Caki2 (cell line): ENCODE results near the gene CEP170B. TPM values are rescaled to one million over a fixed set of nuclear protein-coding genes. Genes with fewer than 3 reads are reported as not detected.

Experiments used
- DNase-seq: peaks from one replicate; pipeline ENCODE4 v3.0.0-alpha.2; 2015; ENCODE audit warnings: low read depth
- in situ Hi-C: cut with HindIII; loops from 2 replicates; pipeline ENCODE4 v1.10.0; 2016; ENCODE audit warnings: low sequenced_read_pairs, low pct_unique_long_range_greater_than_20kb, mixed read lengths
- total RNA-seq: library from RNA; depleted of rRNA; stranded (reverse); fragments of >200 nt; shearing (Covaris generic); gene quantifications from 2 replicates; pipeline ENCODE4 v1.2.3, GENCODE V29; 2014; ENCODE audit warnings: low replicate concordance

CEP170B gene
- total RNA-seq, 1 experiment from 2014 or later, result 9.8 TPM

DNA sequence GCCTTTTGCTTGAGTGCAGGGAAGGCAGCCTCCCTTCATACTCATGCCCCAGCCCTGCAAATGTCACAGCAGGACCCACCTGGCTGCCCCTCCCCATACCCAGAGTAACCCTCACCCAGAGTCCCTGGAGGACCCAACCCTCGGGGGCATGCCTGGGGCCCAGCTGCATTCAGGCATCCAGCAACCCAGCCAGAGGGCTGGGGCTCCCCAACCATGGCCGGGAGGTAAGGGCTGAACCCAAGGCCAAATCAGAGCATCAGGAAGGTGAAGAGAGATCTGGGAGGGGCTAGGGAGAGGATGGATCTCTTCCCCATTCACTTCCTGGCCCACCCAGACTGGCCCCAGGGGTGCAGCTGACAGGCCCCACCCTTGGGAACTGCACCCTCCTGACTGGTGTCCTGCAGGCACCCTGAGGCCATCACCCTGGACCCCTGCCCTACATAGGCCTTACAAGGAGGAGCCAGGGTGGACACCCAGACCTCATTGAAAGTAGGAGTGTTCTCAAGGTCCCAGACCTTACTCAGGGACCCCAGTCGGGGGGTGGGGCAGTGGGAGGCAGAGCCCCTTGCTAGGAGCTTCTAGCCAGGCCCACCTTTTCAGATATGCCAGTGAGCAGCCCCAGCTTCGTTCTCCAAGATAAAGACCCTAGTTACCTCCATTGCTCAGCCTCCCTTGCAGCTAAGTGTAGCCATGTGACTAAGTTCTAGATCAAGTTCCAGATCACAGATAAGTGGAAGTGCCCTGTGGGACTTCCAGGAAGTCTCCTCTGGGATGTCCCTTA is 58.8 kb downstream of the CEP170B start:
- no peak for DNase-seq
- in situ Hi-C loops, result no loop called here

DNA sequence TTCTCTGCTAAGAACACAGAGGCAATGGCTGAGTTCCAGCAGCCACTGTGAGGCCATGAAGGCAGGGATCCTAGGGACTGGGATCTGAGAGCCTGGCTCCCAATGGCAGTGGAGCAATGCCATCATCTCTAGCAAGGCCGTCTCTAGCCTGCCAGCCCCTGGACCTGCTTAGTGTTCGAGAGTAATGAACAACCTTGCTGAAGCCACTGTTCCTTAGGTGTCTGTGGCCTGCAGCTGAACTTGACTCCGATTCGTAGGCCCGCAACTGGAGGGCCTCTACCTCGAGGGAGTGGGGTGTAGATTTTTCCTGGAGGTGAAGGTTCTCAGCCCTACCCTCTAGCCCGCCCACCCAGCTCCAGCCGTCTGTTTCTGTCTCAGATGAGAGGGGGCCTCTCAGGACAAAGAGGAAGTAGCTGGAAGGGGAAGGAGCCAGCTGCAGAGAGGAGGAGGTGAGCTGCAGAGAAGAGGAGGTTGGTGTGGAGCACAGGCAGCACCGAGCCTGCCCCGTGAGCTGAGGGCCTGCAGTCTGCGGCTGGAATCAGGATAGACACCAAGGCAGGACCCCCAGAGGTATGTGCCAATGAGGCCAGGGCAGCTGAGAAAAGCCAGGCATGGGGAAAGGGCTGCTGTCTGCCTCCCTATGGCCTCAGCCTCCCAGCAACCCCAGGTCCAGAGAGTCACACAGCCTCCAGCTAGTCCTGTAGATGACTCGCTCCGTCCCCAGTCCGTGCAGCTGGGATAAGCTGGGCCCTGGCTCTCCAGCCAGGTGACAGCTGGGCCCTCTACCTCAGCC is 59.5 kb downstream of the CEP170B start, which contains the start of gene PLD4:
Gene PLD4, plus strand, starts transcription at position 459 of the 793 bp plus-strand sequence. CDS start 2,262 bp downstream, outside the sequence.
- DNase-seq, result no peak
- in situ Hi-C loops, result no loop called here

- DNase-seq, result no peak
- in situ Hi-C loops, result no loop called here
Observed at GRCh38 chr14:104925214-104925854, 60.3 kb downstream of the CEP170B start.

- DNase-seq, result no peak
- in situ Hi-C loops, result no loop called here
Observed at GRCh38 chr14:104925855-104926609, 61.0 kb downstream of the CEP170B start.

DNA sequence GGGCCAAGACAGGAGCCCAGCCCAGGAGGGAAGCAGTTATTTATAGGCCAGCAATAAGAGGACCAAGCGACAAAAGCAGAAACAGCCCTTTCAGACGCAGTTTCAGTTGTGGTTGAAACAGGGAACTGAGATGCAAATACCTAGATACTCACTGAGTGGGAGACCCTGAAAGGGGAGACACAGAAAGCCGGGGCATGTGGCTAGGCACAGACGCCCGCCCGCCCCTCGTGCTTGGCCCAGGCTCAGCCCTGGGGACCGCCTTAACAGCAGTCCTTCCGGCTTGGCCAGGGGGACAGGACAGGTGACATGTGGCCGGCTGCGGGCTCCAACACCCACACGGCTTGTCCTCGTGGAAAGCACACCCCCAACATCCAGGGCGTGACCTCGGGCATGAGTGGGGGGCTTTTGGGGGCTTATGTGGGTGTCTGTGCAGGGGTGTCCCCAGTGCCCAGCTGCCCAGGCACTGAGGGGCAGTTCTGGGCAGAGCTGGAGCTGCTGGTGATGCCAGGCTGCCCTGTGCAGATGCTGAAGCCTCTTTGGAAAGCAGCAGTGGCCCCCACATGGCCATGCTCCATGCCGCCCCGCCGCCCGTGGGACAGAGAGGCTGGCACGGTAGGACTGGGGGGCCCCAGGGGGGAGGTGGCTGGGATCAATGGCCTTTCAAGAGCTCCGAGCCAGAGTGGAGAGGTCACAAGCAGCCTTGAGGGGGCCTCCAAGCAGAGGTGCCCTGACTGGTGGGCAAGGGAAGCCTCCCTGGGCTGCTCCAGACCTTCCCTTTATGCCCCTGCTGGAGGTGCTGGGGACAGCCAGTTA is 61.8 kb downstream of the CEP170B start:
- no peak for DNase-seq
- in situ Hi-C loops, result no loop called here

DNA sequence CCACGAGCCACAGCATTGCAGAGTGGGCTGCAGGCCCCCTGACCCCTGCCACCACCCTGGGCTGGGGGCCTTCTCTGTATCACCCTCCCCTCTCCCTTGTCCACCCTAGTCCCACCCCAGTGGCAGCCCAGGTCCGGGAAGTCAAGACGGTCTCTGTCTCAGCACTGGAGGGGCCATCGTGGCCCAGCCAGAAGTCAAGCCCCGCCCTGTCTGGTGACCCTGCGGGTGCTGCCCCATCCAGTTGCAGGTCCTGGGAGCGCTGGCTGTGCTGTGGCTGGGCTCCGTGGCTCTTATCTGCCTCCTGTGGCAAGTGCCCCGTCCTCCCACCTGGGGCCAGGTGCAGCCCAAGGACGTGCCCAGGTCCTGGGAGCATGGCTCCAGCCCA is 62.4 kb downstream of the CEP170B start:
- in situ Hi-C loops, result no loop called here
- no peak for DNase-seq

GRCh38 chr14:104927901-104928300 is 62.8 kb downstream of the CEP170B start:
- in situ Hi-C loops, result no loop called here
- DNase-seq, result no peak

DNA sequence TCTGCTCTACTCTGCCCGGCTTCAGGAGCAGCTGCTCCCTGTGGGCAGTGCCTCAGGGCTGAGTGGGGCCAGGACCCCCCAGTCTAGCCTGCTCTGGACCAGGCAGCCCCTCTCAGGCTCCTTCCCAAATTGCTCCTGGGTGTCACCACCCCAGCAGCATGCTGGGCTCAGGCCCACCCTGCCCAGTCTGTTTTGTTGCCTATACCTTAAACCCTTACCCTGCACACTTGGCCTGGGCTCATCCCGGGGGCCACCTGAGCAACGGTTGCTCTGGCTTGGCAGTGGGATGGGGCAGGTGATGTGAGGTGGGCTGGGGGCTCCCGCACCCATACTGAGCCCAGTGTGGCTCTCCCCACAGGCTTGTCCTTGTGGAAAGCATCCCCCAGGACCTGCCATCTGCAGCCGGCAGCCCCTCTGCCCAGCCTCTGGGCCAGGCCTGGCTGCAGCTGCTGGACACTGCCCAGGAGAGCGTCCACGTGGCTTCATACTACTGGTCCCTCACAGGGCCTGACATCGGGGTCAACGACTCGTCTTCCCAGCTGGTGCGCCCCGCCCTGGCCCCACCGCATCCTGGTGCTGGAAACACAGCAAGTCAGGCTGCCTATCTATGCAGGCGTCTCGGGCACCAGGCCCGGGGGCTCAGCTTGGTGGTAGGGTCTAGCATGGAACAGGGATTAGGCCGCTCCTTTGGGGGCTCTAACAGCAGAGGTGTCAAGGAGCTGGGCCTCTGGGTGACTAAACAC is 63.5 kb downstream of the CEP170B start:
- in situ Hi-C loops, result no loop called here
- DNase-seq, result no peak

DNA sequence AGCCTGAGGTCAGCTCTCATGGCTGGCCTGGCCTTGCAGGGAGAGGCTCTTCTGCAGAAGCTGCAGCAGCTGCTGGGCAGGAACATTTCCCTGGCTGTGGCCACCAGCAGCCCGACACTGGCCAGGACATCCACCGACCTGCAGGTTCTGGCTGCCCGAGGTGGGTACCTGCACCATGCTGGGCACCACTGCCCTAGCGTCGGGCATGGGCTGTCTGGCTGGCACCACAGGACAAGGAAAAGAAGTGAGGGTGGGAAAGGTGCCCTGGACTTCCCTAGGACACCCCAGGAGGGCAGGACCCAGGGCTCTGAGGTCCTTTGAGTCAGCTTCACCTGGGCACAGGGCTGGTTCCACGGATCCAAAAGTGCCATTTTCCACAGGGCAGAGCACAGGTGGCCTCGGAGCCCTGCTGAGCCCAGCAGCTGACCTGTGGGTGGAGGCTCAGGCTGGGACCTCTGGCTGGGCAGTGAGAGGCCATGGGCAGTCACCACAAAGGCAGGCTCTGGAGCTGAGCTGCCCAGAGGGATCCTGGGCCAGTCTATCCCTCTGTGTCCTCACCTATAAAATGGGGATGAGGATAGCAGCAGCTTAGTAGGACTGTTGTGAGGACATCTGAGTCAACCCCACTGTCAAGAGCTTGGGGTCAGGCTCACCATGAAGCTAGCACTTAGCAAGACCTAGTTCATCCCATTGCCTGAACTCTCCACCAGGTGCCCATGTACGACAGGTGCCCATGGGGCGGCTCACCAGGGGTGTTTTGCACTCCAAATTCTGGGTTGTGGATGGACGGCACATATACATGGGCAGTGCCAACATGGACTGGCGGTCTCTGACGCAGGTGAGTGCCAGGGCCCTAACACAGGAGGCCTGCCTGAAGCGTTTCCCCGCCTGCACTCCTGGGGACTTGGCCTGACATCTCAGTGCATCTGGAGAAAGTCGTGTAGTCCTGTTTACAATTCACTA is 64.5 kb downstream of the CEP170B start:
- no peak for DNase-seq
- in situ Hi-C loops, result no loop called here

- no peak for DNase-seq
- in situ Hi-C loops, result no loop called here
Observed at GRCh38 chr14:104930526-104931303, 65.6 kb downstream of the CEP170B start.

GRCh38 chr14:104931304-104931770 is 66.3 kb downstream of the CEP170B start:
- in situ Hi-C loops, result no loop called here

GRCh38 chr14:104931771-104932675 is 67.0 kb downstream of the CEP170B start:
- DNase-seq, result no peak
- in situ Hi-C loops, result no loop called here

More at GRCh38 chr14:104931304-104931770, 66.3 kb downstream of the CEP170B start:
- no peak for DNase-seq

- in situ Hi-C loops, result no loop called here
- peak; percentile 72 for DNase-seq
Observed at GRCh38 chr14:104932676-104933631, 67.9 kb downstream of the CEP170B start.
